Measurements from ENCODE around the gene DGKB.

GRCh38 chr7:14596421-14596820, 306.1 kb downstream of the DGKB start:
- TF ChIP-seq CTCF (conservative IDR thresholded peaks at IDR 0.05): no peak
- no peak for TF ChIP-seq EZH2 (IDR thresholded peaks at IDR 0.05; ENCODE audit: low read depth)

Measured in PC-9 (cell line).